ENCODE results near the gene UBAP1. TPM values are rescaled to one million over a fixed set of nuclear protein-coding genes. Genes with fewer than 3 reads are reported as not detected.

Gene UBAP1
- total RNA-seq, 1 experiment from 2014 or later, result 30.8 TPM

DNA sequence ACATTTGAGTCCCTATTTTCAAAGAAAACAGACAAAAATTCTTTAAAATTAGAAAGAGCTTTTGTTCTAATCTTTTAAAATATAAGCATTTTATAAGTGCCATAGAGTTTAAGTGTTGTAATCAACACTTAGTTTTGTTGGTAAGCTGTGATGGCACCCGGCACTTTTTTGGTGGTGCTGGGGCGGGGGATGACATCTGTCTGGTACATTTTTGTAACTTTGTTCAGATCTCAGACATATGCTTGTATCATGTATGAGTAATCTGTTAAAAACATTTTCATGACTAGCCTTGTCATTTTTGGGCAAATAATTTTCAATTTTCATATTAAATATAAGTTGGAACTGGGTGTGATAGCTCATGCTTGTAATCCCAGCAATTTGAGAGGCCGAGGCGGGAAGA lies 51.7 kb downstream of the UBAP1 start:
- Histone ChIP-seq H3K4me1 (ENCODE audit: control insufficient read depth in 1 of 2, insufficient read depth in 2 of 2, low read length in 2 of 2) (no peaks in the 10 kb centered on the region), H3K9me3 (ENCODE audit: control insufficient read depth in 1 of 2, insufficient read depth in 1 of 2, low read depth in 1 of 2, low read length in 2 of 2) (no peaks in the 10 kb centered on the region), H3K4me2 (ENCODE audit: low read length) (no peak overlapping the region), H3K36me3 (ENCODE audit: control insufficient read depth in 1 of 2, insufficient read depth in 2 of 2, low read length in 2 of 2) (peaks cover 0 to 3% of the 10 kb centered on the region in 2 experiments; a peak in 1 of 4 replicates), H4K20me1 (ENCODE audit: insufficient read depth) (no peaks in the 10 kb centered on the region), H3K27me3 (ENCODE audit: insufficient read depth, low read length) (no peaks in the 10 kb centered on the region), H3K27ac (ENCODE audit: low read depth, low read length) (no peak overlapping the region), H3K9me2 (ENCODE audit: insufficient read depth) (no peaks in the 10 kb centered on the region), H2AFZ (ENCODE audit: low read depth, low read length, poor library complexity, severe bottlenecking) (no peak overlapping the region), H3K4me3 (replicated peaks in 1 of 2; ENCODE audit: low read depth in 1 of 2, low read length in 2 of 2) (no peak overlapping the region), H3K79me2 (ENCODE audit: insufficient read depth, low read length) (peaks cover 26% of the 10 kb centered on the region; the same call in 1 of the 2 replicates), H3K9ac (ENCODE audit: low read length) (no peak overlapping the region)
- intact Hi-C loops (cut with micrococcal nuclease), result no loop called here
- ChIA-PET POLR2A (no interaction called here), CTCF (no interaction called here), RAD21 (ENCODE audit: low non-redundant PET in 1 of 2, low total read pairs in 2 of 2, uncharacterized antibody in 2 of 2, unreplicated experiment in 2 of 2) (no interaction called here)
- no TSS peak for BruUV-seq (replicated peaks)
- no peak for ATAC-seq
- TF ChIP-seq JUND (IDR thresholded peaks at IDR 0.05) (no peak), YY1 (IDR thresholded peaks at IDR 0.05; ENCODE audit: extremely low read depth, insufficient replicate concordance, low read depth, low read length) (no peak), POLR2A (IDR thresholded peaks at IDR 0.05; ENCODE audit: borderline replicate concordance, extremely low read depth, insufficient read depth, insufficient read length) (no peak)
- TF ChIP-seq, protein P1, sequence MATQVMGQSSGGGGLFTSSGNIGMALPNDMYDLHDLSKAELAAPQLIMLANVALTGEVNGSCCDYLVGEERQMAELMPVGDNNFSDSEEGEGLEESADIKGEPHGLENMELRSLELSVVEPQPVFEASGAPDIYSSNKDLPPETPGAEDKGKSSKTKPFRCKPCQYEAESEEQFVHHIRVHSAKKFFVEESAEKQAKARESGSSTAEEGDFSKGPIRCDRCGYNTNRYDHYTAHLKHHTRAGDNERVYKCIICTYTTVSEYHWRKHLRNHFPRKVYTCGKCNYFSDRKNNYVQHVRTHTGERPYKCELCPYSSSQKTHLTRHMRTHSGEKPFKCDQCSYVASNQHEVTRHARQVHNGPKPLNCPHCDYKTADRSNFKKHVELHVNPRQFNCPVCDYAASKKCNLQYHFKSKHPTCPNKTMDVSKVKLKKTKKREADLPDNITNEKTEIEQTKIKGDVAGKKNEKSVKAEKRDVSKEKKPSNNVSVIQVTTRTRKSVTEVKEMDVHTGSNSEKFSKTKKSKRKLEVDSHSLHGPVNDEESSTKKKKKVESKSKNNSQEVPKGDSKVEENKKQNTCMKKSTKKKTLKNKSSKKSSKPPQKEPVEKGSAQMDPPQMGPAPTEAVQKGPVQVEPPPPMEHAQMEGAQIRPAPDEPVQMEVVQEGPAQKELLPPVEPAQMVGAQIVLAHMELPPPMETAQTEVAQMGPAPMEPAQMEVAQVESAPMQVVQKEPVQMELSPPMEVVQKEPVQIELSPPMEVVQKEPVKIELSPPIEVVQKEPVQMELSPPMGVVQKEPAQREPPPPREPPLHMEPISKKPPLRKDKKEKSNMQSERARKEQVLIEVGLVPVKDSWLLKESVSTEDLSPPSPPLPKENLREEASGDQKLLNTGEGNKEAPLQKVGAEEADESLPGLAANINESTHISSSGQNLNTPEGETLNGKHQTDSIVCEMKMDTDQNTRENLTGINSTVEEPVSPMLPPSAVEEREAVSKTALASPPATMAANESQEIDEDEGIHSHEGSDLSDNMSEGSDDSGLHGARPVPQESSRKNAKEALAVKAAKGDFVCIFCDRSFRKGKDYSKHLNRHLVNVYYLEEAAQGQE (IDR thresholded peaks at IDR 0.05; ENCODE audit: low read depth), result no peak
- no peak for DNase-seq (ENCODE audit: low read depth, low spot score)

DNA sequence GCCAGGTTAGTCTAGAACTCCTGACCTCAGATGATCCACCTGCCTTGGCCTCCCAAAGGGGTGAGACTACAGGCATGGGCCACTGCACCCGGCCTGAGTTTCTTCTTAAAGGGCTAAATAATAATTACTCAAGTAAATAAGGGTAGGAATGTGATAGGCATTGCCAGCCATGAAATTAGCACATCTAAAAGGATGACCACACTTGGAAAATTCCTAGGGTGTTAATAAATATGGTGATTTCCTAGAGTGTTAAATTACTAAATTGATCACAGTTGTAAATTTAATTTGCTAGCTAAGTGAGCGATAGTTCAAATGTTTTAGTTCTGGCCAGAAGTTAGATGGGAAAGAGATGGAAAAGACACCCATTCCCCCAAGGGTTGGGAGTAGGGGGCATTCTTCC lies 53.4 kb downstream of the UBAP1 start:
- no peak for DNase-seq (ENCODE audit: low read depth, low spot score)
- intact Hi-C loops (cut with micrococcal nuclease), result no loop called here
- Histone ChIP-seq H3K4me1 (ENCODE audit: control insufficient read depth in 1 of 2, insufficient read depth in 2 of 2, low read length in 2 of 2) (no peaks in the 10 kb centered on the region), H3K4me2 (ENCODE audit: low read length) (no peak overlapping the region), H3K9me3 (ENCODE audit: control insufficient read depth in 1 of 2, insufficient read depth in 1 of 2, low read depth in 1 of 2, low read length in 2 of 2) (no peaks in the 10 kb centered on the region), H4K20me1 (ENCODE audit: insufficient read depth) (no peaks in the 10 kb centered on the region), H3K9ac (ENCODE audit: low read length) (no peak overlapping the region), H3K27ac (ENCODE audit: low read depth, low read length) (no peak overlapping the region), H3K79me2 (ENCODE audit: insufficient read depth, low read length) (peaks cover 21% of the 10 kb centered on the region; the same call in 1 of the 2 replicates), H3K36me3 (ENCODE audit: control insufficient read depth in 1 of 2, insufficient read depth in 2 of 2, low read length in 2 of 2) (peaks cover 3 to 8% of the 10 kb centered on the region in 2 experiments; a peak in 2 of 4 replicates), H3K9me2 (ENCODE audit: insufficient read depth) (no peaks in the 10 kb centered on the region), H3K27me3 (ENCODE audit: insufficient read depth, low read length) (no peaks in the 10 kb centered on the region), H2AFZ (ENCODE audit: low read depth, low read length, poor library complexity, severe bottlenecking) (no peak overlapping the region), H3K4me3 (replicated peaks in 1 of 2; ENCODE audit: low read depth in 1 of 2, low read length in 2 of 2) (no peak overlapping the region)
- BruUV-seq (replicated peaks), result no TSS peak
- CTCF ChIA-PET, result no interaction called here
- TF ChIP-seq, protein P2, sequence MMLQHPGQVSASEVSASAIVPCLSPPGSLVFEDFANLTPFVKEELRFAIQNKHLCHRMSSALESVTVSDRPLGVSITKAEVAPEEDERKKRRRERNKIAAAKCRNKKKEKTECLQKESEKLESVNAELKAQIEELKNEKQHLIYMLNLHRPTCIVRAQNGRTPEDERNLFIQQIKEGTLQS (IDR thresholded peaks at IDR 0.05), result no peak
- TF ChIP-seq ZNF274 (IDR thresholded peaks at IDR 0.05; ENCODE audit: low read depth, low read length) (no peak), CEBPB (IDR thresholded peaks at IDR 0.05; ENCODE audit: low read depth) (no peak), JUND (IDR thresholded peaks at IDR 0.05) (no peak)
- POLR2A ChIA-PET, result no interaction called here
- no peak for ATAC-seq
- RAD21 ChIA-PET (ENCODE audit: low non-redundant PET in 1 of 2, low total read pairs in 2 of 2, uncharacterized antibody in 2 of 2, unreplicated experiment in 2 of 2), result no interaction called here

Data from HCT116 (cell line).